DND-41 (cell line): Measurements from ENCODE around the gene CRYBG1.

ENCODE experiments used
- CTCF ChIP-seq: IDR thresholded peaks from 2 replicates; pipeline ENCODE4 v1.5.1; 2012; ENCODE audit warnings: borderline replicate concordance, low read length, moderate library complexity, mild to moderate bottlenecking; ENCODE audit not compliant: poor library complexity, severe bottlenecking; ENCODE audit errors: extremely low read depth
- EZH2 ChIP-seq: IDR thresholded peaks from 3 replicates; pipeline ENCODE4 v1.6.1; 2012; ENCODE audit warnings: borderline replicate concordance, low read depth, mild to moderate bottlenecking, moderate library complexity, low read length, inconsistent platforms; ENCODE audit not compliant: severe bottlenecking

GRCh38 chr6:106426250-106426970 is 65.9 kb downstream of the CRYBG1 start:
- TF ChIP-seq CTCF (no peak), EZH2 (no peak)
